HAP-1 (cell line): ENCODE data around the gene SYCE3.
A peak's percentile ranks its signal among the peaks of the same experiment; 100 is the strongest.

ENCODE experiments used
- DNase-seq, 2 experiments: peaks; one replicate each; pipeline ENCODE4 v3.0.0-alpha.2; 2016 to 2020; ENCODE audit warnings: low spot score in 2 of 2
- H3K27me3 ChIP-seq: fragments of 250-450 bp; sonication (Bioruptor Pico); 2 replicates; pipeline ENCODE4 v1.5.1; 2020; ENCODE audit warnings: low read depth, mild to moderate bottlenecking, moderate library complexity
- H3K36me3 ChIP-seq: fragments of 250-450 bp; sonication (Bioruptor Pico); replicated peaks from 2 replicates; pipeline ENCODE4 v1.5.1; 2020; ENCODE audit warnings: mild to moderate bottlenecking
- H3K4me1 ChIP-seq: fragments of 250-450 bp; sonication (Bioruptor Pico); 2 replicates; pipeline ENCODE4 v1.5.1; 2020; ENCODE audit warnings: mild to moderate bottlenecking
- H3K4me3 ChIP-seq: fragments of 250-450 bp; sonication (Bioruptor Pico); 2 replicates; pipeline ENCODE4 v1.5.1; 2020; ENCODE audit warnings: mild to moderate bottlenecking, moderate library complexity
- H3K9me3 ChIP-seq: fragments of 250-450 bp; sonication (Bioruptor Pico); 2 replicates; pipeline ENCODE4 v1.5.1; 2020; ENCODE audit warnings: mild to moderate bottlenecking, moderate library complexity
- in situ Hi-C: fragments of 300-500 bp; cut with MboI; formaldehyde crosslinking; loops from 3 replicates; pipeline ENCODE4 v1.14.3; 2020; ENCODE audit warnings: low sequenced_read_pairs, inconsistent platforms, mixed read lengths

SYCE3 gene

DNA sequence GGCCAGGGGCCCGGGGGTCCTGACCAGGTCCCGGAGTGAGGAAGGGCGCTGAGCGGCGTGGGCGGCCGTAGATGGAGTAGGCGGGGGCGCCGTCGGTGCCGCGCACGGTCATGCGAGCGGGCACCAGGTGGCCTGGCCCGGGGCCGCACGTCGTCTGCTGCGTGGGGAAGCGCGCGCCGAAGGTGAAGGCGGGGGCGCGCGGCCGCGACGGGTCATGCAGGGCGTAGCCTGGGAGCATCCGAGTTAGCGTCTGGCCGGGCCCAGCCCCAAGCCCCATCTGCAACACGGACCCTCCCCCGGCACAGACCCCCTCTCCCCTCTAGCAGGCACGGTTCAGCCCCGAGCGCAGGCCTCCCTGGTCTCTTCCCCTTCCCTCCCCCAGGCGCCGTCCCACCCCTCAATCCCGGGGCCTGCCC, 31.2 kb downstream of the SYCE3 start:
- in situ Hi-C loops: no loop called here
- peaks cover 17% of the 10 kb centered on the region for H3K4me1 ChIP-seq

GRCh38 chr22:50530877-50531545, 31.7 kb downstream of the SYCE3 start:
- no peaks in the 10 kb centered on the region for H3K36me3 ChIP-seq
- H3K27me3 ChIP-seq: no peaks in the 10 kb centered on the region
- peak; percentile 81 to 91 for DNase-seq
- H3K4me3 ChIP-seq: peak overlapping the region; percentile 48
- no peaks in the 10 kb centered on the region for H3K9me3 ChIP-seq
- in situ Hi-C loops: no loop called here
- peaks cover 17% of the 10 kb centered on the region for H3K4me1 ChIP-seq

More for the DNA sequence above, 31.2 kb downstream of the SYCE3 start:
- no peaks in the 10 kb centered on the region for H3K9me3 ChIP-seq
- DNase-seq: no peak
- no peaks in the 10 kb centered on the region for H3K27me3 ChIP-seq
- peak overlapping the region; percentile 48 for H3K4me3 ChIP-seq
- no peaks in the 10 kb centered on the region for H3K36me3 ChIP-seq

DNA sequence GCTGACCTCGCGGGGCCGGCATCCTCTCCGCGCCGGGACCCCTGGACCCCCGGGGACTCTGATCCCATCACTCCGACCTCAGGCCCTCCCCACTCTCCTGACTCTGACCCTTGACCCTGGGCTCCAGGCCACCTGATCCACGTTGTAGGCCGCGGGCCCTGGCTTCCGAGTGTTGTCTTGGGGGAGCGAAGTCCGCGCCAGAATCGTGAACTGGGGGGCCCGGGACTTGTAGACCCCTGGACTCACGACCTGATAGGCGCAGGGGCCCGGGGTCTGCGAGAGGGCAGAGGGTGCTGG, 32.2 kb downstream of the SYCE3 start:
- Histone ChIP-seq H3K27me3 (no peaks in the 10 kb centered on the region), H3K4me3 (peak overlapping the region; percentile 48), H3K36me3 (no peaks in the 10 kb centered on the region), H3K9me3 (no peaks in the 10 kb centered on the region), H3K4me1 (peaks cover 17% of the 10 kb centered on the region)
- in situ Hi-C loops: no loop called here
- DNase-seq: no peak

DNA sequence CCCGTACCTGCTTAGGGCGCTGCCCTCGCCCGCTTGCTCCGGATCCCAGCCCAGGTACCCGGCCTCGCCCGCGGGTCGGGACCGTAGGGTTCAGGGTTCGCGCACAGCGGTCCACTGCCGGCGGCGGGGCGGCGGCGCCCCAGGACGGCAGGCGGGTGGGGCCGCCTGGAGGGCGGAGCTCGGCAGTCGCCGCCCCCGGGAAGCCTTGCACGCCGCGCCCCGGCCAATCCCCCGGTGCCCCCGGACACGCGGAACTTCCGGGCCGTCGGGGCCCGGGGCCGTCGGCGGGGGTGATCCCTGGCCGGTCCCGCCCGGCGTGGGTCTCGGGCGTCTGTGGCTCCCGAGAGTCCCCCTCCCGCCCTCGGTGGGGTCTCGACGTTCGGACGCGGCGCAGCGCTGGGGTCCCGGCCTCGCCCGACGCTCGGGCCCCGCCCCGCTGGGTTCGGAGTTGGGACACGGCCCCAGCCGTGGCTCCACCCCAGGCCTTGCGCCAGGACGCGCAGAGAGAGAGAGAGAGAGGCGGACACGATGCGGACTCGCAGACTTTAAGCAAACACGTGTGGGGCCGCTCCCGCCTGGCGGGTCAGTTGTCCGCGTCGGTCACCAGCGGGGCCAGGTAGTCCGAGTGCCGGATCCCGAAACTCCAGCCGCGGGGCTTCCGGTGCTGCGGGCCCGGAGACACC, 32.7 kb downstream of the SYCE3 start, which contains the start of gene TYMP:
Gene TYMP (minus strand): TSS at position 116 of the 683 bp plus-strand sequence. CDS start 303 bp downstream, outside the sequence.
- H3K27me3 ChIP-seq: no peaks in the 10 kb centered on the region
- peak; percentile 34 to 81 for DNase-seq
- peaks cover 3% of the 10 kb centered on the region; the same call in 1 of the 2 replicates for H3K36me3 ChIP-seq
- H3K4me1 ChIP-seq: peaks cover 17% of the 10 kb centered on the region
- peak within 1 kb of the TSS; percentile 48 for H3K4me3 ChIP-seq
- no peaks in the 10 kb centered on the region for H3K9me3 ChIP-seq
- in situ Hi-C loops: no loop called here

DNA sequence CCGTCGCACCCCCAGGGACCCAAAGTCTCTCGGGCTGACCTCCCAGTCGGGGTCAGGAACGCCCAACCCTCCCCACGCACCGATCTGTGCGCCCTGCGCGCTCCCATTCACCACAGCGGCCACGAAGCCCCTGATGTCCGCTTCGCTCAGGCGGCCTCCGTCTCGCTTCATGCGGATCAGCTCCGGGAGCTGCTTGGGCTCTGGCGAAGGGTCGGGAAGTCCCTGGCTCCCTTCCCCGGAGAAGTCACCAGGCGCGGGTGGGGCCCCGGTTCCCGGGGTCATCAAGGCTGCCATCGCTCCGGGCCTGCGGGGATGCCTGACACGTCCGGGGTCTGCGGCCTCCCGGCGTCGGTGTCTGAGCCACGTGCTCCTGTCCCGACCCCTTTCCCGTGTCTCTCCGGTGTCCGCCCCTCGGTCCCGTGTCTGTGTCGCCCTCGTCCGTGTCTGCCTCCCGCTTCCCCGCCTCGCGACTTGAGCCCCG, 33.3 kb downstream of the SYCE3 start:
- DNase-seq: no peak
- Histone ChIP-seq H3K9me3 (no peaks in the 10 kb centered on the region), H3K4me1 (peaks cover 17% of the 10 kb centered on the region), H3K4me3 (no peak overlapping the region), H3K27me3 (no peaks in the 10 kb centered on the region), H3K36me3 (peaks cover 5% of the 10 kb centered on the region; the same call in 1 of the 2 replicates)
- in situ Hi-C loops: no loop called here

DNA sequence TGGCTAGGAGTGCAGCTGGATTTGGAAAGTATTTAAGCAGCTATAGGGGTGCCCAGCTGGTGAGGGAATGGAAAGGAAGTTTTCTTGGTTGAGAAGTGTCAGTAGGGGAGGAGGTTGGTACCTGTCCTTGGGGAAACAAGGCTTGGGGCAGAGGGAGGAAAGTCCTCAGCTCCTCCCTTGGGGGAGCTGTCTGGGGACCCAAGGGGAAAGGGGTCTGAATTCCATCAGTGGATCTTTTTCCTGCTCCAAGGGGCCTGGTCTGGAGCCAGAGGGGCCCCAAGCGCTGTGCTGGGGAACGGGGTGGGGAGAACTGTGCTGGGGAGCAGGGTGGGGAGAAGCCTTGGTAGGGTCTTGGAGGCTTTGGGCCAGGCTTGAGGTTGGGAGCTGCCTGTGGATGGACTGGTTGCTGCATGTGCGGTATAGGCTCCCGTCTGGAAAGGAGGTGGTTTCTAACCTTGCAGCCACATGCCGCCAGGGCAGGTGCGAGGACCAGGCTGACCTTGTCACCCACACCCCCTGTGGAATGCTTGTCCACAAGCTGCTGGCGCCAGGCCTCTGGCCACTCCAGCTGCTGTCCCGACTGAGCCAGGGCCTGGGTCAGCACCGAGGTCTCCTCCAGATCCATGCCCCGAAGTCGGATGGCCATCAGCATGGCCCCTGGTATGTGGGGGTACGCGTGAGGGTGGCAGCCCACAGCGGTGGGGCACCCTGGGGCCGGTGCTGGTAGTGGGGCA, 33.9 kb downstream of the SYCE3 start:
- H3K4me3 ChIP-seq: no peak overlapping the region

GRCh38 chr22:50527921-50528681, 34.6 kb downstream of the SYCE3 start:
- in situ Hi-C loops: no loop called here
- Histone ChIP-seq H3K4me3 (no peak overlapping the region), H3K27me3 (no peaks in the 10 kb centered on the region), H3K4me1 (peaks cover 17% of the 10 kb centered on the region), H3K36me3 (peaks cover 18% of the 10 kb centered on the region), H3K9me3 (no peaks in the 10 kb centered on the region)
- no peak for DNase-seq

More for the DNA sequence above, 33.9 kb downstream of the SYCE3 start:
- H3K4me1 ChIP-seq: peaks cover 17% of the 10 kb centered on the region
- H3K27me3 ChIP-seq: no peaks in the 10 kb centered on the region
- DNase-seq: peak in 1 of 2 experiments; percentile 35
- H3K36me3 ChIP-seq: peaks cover 11% of the 10 kb centered on the region
- in situ Hi-C loops: no loop called here
- H3K9me3 ChIP-seq: no peaks in the 10 kb centered on the region

GRCh38 chr22:50526834-50527801, 35.6 kb downstream of the SYCE3 start:
- Histone ChIP-seq H3K36me3 (peaks cover 27% of the 10 kb centered on the region), H3K4me3 (peak overlapping the region; percentile 87), H3K27me3 (no peaks in the 10 kb centered on the region), H3K4me1 (peaks cover 17% of the 10 kb centered on the region), H3K9me3 (no peaks in the 10 kb centered on the region)
- DNase-seq: peak; percentile 82 to 90
- in situ Hi-C loops: no loop called here

DNA sequence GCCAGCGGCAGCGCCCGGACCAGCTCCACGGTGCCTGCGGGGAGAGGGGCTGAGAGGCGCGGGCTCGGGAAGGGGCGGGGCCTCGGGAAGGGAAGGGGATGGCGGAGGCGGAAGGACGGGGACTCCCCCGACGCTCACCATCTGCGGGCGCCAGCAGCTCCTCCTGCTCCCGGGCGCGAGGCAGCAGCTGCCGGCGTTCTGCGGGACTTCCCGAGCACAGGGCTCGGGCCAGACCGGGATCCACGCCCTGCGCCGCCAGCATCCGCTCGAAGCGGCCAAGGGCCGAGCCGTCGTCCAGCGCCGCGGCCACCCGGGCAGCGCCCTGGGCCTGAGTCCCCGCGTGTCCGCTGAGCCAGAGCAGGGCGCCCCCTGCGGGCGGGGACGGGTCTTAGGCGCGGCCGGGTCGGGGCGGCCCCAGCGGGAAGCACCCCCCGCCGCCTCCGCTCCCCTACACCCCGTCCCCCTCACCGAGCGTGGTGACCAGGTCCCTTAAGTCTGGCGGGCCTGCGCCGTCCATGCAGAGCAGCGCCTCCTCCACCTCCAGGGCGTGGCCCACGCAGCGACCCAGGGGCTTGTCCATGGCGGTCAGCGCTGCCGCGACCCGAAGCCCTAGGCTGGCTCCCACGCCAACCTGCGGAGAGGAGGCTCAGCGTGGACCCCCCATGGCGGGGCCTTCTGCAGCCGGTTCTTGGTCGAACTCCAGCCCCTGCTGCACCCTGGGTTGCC, 36.4 kb downstream of the SYCE3 start:
- DNase-seq: peak; percentile 69 to 93
- peaks cover 35% of the 10 kb centered on the region for H3K36me3 ChIP-seq
- in situ Hi-C loops: no loop called here
- H3K27me3 ChIP-seq: no peaks in the 10 kb centered on the region
- no peaks in the 10 kb centered on the region for H3K9me3 ChIP-seq
- peaks cover 16% of the 10 kb centered on the region for H3K4me1 ChIP-seq
- peak overlapping the region; percentile 87 for H3K4me3 ChIP-seq

DNA sequence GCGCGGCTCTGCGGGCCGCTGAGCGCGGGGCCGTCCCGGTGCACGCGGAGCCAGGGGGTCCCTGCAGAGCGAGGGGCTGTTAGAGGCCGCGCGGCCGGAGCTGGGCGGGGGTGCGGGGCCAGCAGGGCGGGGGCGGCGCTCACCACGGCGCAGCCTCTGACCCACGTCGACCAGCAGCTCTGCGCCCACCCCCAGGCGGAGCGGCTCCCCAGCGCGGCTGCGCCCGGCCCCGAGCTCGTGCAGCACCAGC, 36.9 kb downstream of the SYCE3 start:
- Histone ChIP-seq H3K9me3 (no peaks in the 10 kb centered on the region), H3K4me3 (peak overlapping the region; percentile 87), H3K4me1 (peaks cover 12% of the 10 kb centered on the region), H3K36me3 (peaks cover 38% of the 10 kb centered on the region), H3K27me3 (no peaks in the 10 kb centered on the region)
- in situ Hi-C loops: no loop called here
- DNase-seq: no peak

DNA sequence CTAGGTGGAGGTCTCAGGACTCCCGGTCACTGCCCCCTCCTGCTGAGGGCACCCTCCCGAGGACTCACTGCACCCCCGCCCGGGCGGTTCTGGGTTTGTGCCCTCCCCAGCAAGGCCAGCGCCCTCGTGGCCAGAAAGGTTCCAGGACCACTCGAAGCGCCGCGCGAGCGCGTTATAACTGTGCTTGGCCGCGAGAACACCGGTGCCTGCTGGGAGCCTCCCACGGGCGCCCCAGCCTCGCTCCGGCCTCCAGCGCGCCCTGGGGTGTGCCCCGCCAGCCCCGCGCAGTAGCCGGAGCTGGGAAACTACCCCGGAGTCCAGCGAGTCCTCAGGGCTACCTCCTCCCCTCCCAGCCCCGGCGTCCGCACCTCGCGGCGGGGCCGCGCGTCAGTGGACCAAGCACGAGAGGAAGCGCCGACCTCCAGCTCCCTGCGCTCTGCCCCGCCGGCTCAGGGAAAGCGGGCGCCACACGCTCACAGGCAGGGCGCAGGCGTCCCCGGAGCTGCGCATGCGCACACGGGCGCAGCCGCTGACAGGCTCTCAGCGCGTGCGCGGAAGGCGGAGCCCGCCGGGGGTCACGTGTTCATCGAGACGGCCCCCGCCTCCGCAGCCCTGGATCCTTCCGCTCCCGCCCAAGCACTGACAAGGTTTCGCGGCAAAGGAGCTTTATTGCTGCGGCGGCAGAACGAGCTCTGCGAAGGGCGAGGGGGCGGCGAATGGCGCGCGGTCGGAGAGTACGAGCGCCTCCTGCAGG, 37.4 kb downstream of the SYCE3 start, which contains the start of gene SCO2:
Gene SCO2 (minus strand): TSS at position 495 of the 754 bp plus-strand sequence. CDS start 1,187 bp downstream, outside the sequence.
- in situ Hi-C loops: no loop called here
- Histone ChIP-seq H3K4me3 (peak within 1 kb of the TSS; percentile 87), H3K4me1 (peaks cover 9% of the 10 kb centered on the region), H3K9me3 (no peaks in the 10 kb centered on the region), H3K36me3 (peaks cover 42% of the 10 kb centered on the region), H3K27me3 (no peaks in the 10 kb centered on the region)
- peak; percentile 92 to 98 for DNase-seq
